OCI-LY7 (cell line): ENCODE results near the gene GTPBP6. TPM values are rescaled to one million over a fixed set of nuclear protein-coding genes. Genes with fewer than 3 reads are reported as not detected.

Experiments used
- BruUV-seq: library from RNA; stranded (reverse); fragments of 400-500 nt; replicated peaks from 2 replicates; lab custom pipeline; 2021; lab: Mats Ljungman, UMichigan
- CTCF ChIA-PET: fragments of 300-600 bp; sonication (Branson Sonifier 250); formaldehyde crosslinking; loops from one replicate; lab custom pipeline; 2022; ENCODE audit warnings: antibody characterized with exemption; ENCODE audit not compliant: unreplicated experiment; lab: Charles Lee
- POLR2A ChIA-PET: fragments of 300-600 bp; sonication (Branson Sonifier 250); formaldehyde crosslinking; loops from one replicate; lab custom pipeline; 2022; ENCODE audit warnings: antibody characterized with exemption; lab: Charles Lee
- DNase-seq: peaks from one replicate; pipeline ENCODE4 v3.0.0-alpha.2; 2015; ENCODE audit warnings: low spot score
- H2AFZ ChIP-seq: fragments of 200-600 bp; sonication (generic), shearing (Covaris generic); 2 replicates; pipeline ENCODE4 v1.6.1; 2014; ENCODE audit warnings: mild to moderate bottlenecking, antibody characterized with exemption, low read length, moderate library complexity
- H3K27ac ChIP-seq: fragments of 200-600 bp; sonication (generic); 2 replicates; pipeline ENCODE4 v1.5.1; 2014; ENCODE audit warnings: mixed run types, low read depth, mild to moderate bottlenecking, moderate library complexity, low read length, inconsistent platforms; ENCODE audit not compliant: poor library complexity, severe bottlenecking
- H3K36me3 ChIP-seq: fragments of 200-600 bp; sonication (generic); 2 replicates; pipeline ENCODE4 v1.6.1; 2014; ENCODE audit warnings: mild to moderate bottlenecking, antibody characterized with exemption, low read length, moderate library complexity, mixed read lengths; ENCODE audit not compliant: insufficient read depth
- H3K4me1 ChIP-seq: fragments of 200-600 bp; sonication (generic); 2 replicates; pipeline ENCODE4 v1.5.1; 2014; ENCODE audit warnings: mild to moderate bottlenecking, low read length; ENCODE audit not compliant: insufficient read depth, poor library complexity, severe bottlenecking
- H3K4me2 ChIP-seq: fragments of 200-600 bp; sonication (generic); 2 replicates; pipeline ENCODE4 v1.6.1; 2014; ENCODE audit warnings: mild to moderate bottlenecking, low read length
- H3K4me3 ChIP-seq: fragments of 200-600 bp; sonication (generic); 2 replicates; pipeline ENCODE4 v1.5.1; 2014; ENCODE audit warnings: mild to moderate bottlenecking, low read depth, low read length; ENCODE audit not compliant: poor library complexity, severe bottlenecking
- H3K79me2 ChIP-seq: fragments of 200-600 bp; sonication (generic); 2 replicates; pipeline ENCODE4 v1.6.1; 2016; ENCODE audit warnings: low read depth, mild to moderate bottlenecking, low read length, moderate library complexity, mixed read lengths; ENCODE audit not compliant: insufficient read depth
- H3K9me2 ChIP-seq: fragments of 200-600 bp; sonication (generic); 2 replicates; pipeline ENCODE4 v1.6.1; 2016; ENCODE audit warnings: mild to moderate bottlenecking, low read length, mixed read lengths; ENCODE audit not compliant: insufficient read depth
- H3K9me3 ChIP-seq: fragments of 200-600 bp; sonication (generic); 2 replicates; pipeline ENCODE4 v1.6.1; 2014; ENCODE audit warnings: mild to moderate bottlenecking, mixed run types, low read length, mixed read lengths
- H4K20me1 ChIP-seq: fragments of 200-600 bp; sonication (generic); 2 replicates; pipeline ENCODE4 v1.6.1; 2014; ENCODE audit warnings: mild to moderate bottlenecking, antibody characterized with exemption, low read length, moderate library complexity, mixed read lengths; ENCODE audit not compliant: insufficient read depth
- CTCF ChIP-seq: fragments of 200-600 bp; sonication (generic); conservative IDR thresholded peaks from 2 replicates; pipeline ENCODE4 v1.5.1; 2014; ENCODE audit warnings: mild to moderate bottlenecking, antibody characterized with exemption, low read length, moderate library complexity, mixed read lengths
- EZH2phosphoT487 ChIP-seq: fragments of 200-600 bp; sonication (generic); IDR thresholded peaks from 2 replicates; pipeline ENCODE4 v1.6.1; 2018; ENCODE audit warnings: low read depth, borderline replicate concordance, mild to moderate bottlenecking, mixed run types, antibody characterized with exemption, low read length, moderate library complexity, mixed read lengths
- intact Hi-C: fragments of 100-400 bp; cut with micrococcal nuclease; formaldehyde crosslinking; loops from one replicate; pipeline ENCODE4 v1.10.0; 2022; ENCODE audit not compliant: unreplicated experiment
- total RNA-seq, 2 experiments: library from RNA; depleted of rRNA in 1 of 2; stranded (reverse); fragments of >200 nt in 1 of 2; shearing (Covaris generic) in 1 of 2; gene quantifications; 2 replicates each; pipeline ENCODE4 v1.2.3, GENCODE V29; 2014 to 2022

The GTPBP6 gene
- total RNA-seq, 2 experiments from 2014 or later, result 36.3 to 53.6 TPM

GRCh38 chrX:302975-303374 is 15.6 kb downstream of the GTPBP6 start:
- Histone ChIP-seq H3K27ac (no peak overlapping the region), H3K79me2 (peaks cover 3% of the 10 kb centered on the region; the same call in 1 of the 2 replicates), H3K9me3 (no peaks in the 10 kb centered on the region), H3K36me3 (peaks cover 86% of the 10 kb centered on the region), H3K4me2 (no peak overlapping the region), H4K20me1 (no peaks in the 10 kb centered on the region; the same call in 1 of the 2 replicates), H2AFZ (no peak overlapping the region), H3K9me2 (no peaks in the 10 kb centered on the region), H3K4me1 (no peaks in the 10 kb centered on the region), H3K4me3 (no peak overlapping the region)
- no peak for DNase-seq
- TF ChIP-seq CTCF (no peak), EZH2phosphoT487 (no peak)
- POLR2A ChIA-PET, result no interaction called here
- TSS peak; percentile 73 for BruUV-seq
- CTCF ChIA-PET, result no interaction called here
- intact Hi-C loops, result no loop called here

- H3K9me3 ChIP-seq, result no peaks in the 10 kb centered on the region
- intact Hi-C loops, result no loop called here
- no peaks in the 10 kb centered on the region for H3K9me2 ChIP-seq
- H4K20me1 ChIP-seq, result no peaks in the 10 kb centered on the region
- peaks cover 69% of the 10 kb centered on the region for H3K36me3 ChIP-seq
- POLR2A ChIA-PET, result no interaction called here
- no peak for DNase-seq
- CTCF ChIA-PET, result no interaction called here
- H3K4me2 ChIP-seq, result no peak overlapping the region
- TF ChIP-seq CTCF, result no peak
- no peak for TF ChIP-seq EZH2phosphoT487
- H3K27ac ChIP-seq, result no peak overlapping the region
- BruUV-seq, result no TSS peak
- H3K4me1 ChIP-seq, result no peaks in the 10 kb centered on the region
- H3K79me2 ChIP-seq, result no peaks in the 10 kb centered on the region
- no peak overlapping the region for H2AFZ ChIP-seq
- no peak overlapping the region for H3K4me3 ChIP-seq
Observed at GRCh38 chrX:300334-300733, 18.3 kb downstream of the GTPBP6 start.

GRCh38 chrX:298993-299392 is 19.6 kb downstream of the GTPBP6 start:
- BruUV-seq, result no TSS peak
- H3K9me3 ChIP-seq, result no peaks in the 10 kb centered on the region
- H3K9me2 ChIP-seq, result no peaks in the 10 kb centered on the region
- H3K4me3 ChIP-seq, result no peak overlapping the region
- H3K79me2 ChIP-seq, result no peaks in the 10 kb centered on the region
- no peak overlapping the region for H3K4me2 ChIP-seq
- no peak overlapping the region for H2AFZ ChIP-seq
- DNase-seq, result no peak
- TF ChIP-seq EZH2phosphoT487 (no peak), CTCF (no peak)
- no peaks in the 10 kb centered on the region for H3K4me1 ChIP-seq
- peaks cover 70% of the 10 kb centered on the region for H3K36me3 ChIP-seq
- ChIA-PET POLR2A (no interaction called here), CTCF (no interaction called here)
- H3K27ac ChIP-seq, result no peak overlapping the region
- H4K20me1 ChIP-seq, result no peaks in the 10 kb centered on the region
- intact Hi-C loops, result no loop called here
